ENCODE results near the gene NUP85.
A peak's percentile ranks its signal among the peaks of the same experiment; 100 is the strongest.
"Not testable (repeated sequence)": the region's sequence is repeated elsewhere in the genome, so short reads cannot be mapped to it uniquely, and the experiment has no call there.

Gene NUP85

GRCh38 chr17:75205037-75205792 is at the start of gene NUP85:
Gene NUP85, plus strand, starts transcription at chr17:75205679. Its CDS starts 83 bp downstream, at chr17:75205762.
- H3K4me3 ChIP-seq (ENCODE audit: low read depth, low read length), result peak within 1 kb of the TSS; percentile 97
- peak; percentile 78 for DNase-seq (ENCODE audit: low read depth)
- in situ Hi-C loops (cut with HindIII; ENCODE audit: low sequenced_read_pairs), result no loop called here
- no peak for TF ChIP-seq CTCF (IDR thresholded peaks at IDR 0.05; ENCODE audit: low read depth, low read length, missing control alignments)

- in situ Hi-C loops (cut with HindIII; ENCODE audit: low sequenced_read_pairs); DNase-seq (ENCODE audit: low read depth); H3K4me3 ChIP-seq (ENCODE audit: low read depth, low read length): not testable (repeated sequence)
These were observed 47.0 kb upstream of the NUP85 start for GRCh38 chr17:75158480-75158879.

GRCh38 chr17:75159196-75160031 is 46.1 kb upstream of the NUP85 start:
- H3K4me3 ChIP-seq (ENCODE audit: low read depth, low read length), result no peak overlapping the region
- DNase-seq (ENCODE audit: low read depth), result no peak
- in situ Hi-C loops (cut with HindIII; ENCODE audit: low sequenced_read_pairs), result no loop called here
- TF ChIP-seq CTCF (IDR thresholded peaks at IDR 0.05; ENCODE audit: low read depth, low read length, missing control alignments), result no peak

GRCh38 chr17:75160211-75160610 is 45.3 kb upstream of the NUP85 start:
- no peak for TF ChIP-seq CTCF (IDR thresholded peaks at IDR 0.05; ENCODE audit: low read depth, low read length, missing control alignments)
- in situ Hi-C loops (cut with HindIII; ENCODE audit: low sequenced_read_pairs), result no loop called here
- no peak for DNase-seq (ENCODE audit: low read depth)
- no peak overlapping the region for H3K4me3 ChIP-seq (ENCODE audit: low read depth, low read length)

- no peak for DNase-seq (ENCODE audit: low read depth)
- H3K4me3 ChIP-seq (ENCODE audit: low read depth, low read length), result no peak overlapping the region
- TF ChIP-seq CTCF (IDR thresholded peaks at IDR 0.05; ENCODE audit: low read depth, low read length, missing control alignments), result no peak
- in situ Hi-C loops (cut with HindIII; ENCODE audit: low sequenced_read_pairs), result no loop called here
These were observed 42.4 kb upstream of the NUP85 start for GRCh38 chr17:75163074-75163473.

GRCh38 chr17:75164606-75165005 is 40.9 kb upstream of the NUP85 start:
- H3K4me3 ChIP-seq (ENCODE audit: low read depth, low read length); in situ Hi-C loops (cut with HindIII; ENCODE audit: low sequenced_read_pairs); DNase-seq (ENCODE audit: low read depth): not testable (repeated sequence)

- DNase-seq (ENCODE audit: low read depth), result no peak
- H3K4me3 ChIP-seq (ENCODE audit: low read depth, low read length), result no peak overlapping the region
- in situ Hi-C loops (cut with HindIII; ENCODE audit: low sequenced_read_pairs), result no loop called here
- no peak for TF ChIP-seq CTCF (IDR thresholded peaks at IDR 0.05; ENCODE audit: low read depth, low read length, missing control alignments)
These were observed 36.5 kb upstream of the NUP85 start for GRCh38 chr17:75168998-75169397.
